H9 (cell line): ENCODE measurements around the gene IQSEC1. TPM values are rescaled to one million over a fixed set of nuclear protein-coding genes. Genes with fewer than 3 reads are reported as not detected.

ENCODE experiments used
- DNase-seq: peaks from one replicate; pipeline ENCODE4 v3.0.0-alpha.2; 2017
- H2AFZ ChIP-seq: one replicate; pipeline ENCODE4 v1.6.1; 2013; ENCODE audit warnings: mild to moderate bottlenecking, low read length, control low read depth, moderate library complexity
- H2AK5ac ChIP-seq: 2 replicates; pipeline ENCODE4 v1.6.1; 2013; ENCODE audit warnings: low read length, control low read depth, mixed read lengths; ENCODE audit not compliant: insufficient read length
- H2BK120ac ChIP-seq: one replicate; pipeline ENCODE4 v1.6.1; 2013; ENCODE audit warnings: low read depth, mild to moderate bottlenecking, low read length, control low read depth, inconsistent platforms; ENCODE audit not compliant: poor library complexity, severe bottlenecking
- H2BK12ac ChIP-seq: 2 replicates; pipeline ENCODE4 v1.6.1; 2013; ENCODE audit warnings: low read length, control low read depth, mixed read lengths, low read depth; ENCODE audit not compliant: insufficient read length
- H2BK15ac ChIP-seq: 2 replicates; pipeline ENCODE4 v1.6.1; 2013; ENCODE audit warnings: low read depth, low read length, control low read depth
- H2BK20ac ChIP-seq: one replicate; pipeline ENCODE4 v1.6.1; 2013; ENCODE audit warnings: low read depth, mild to moderate bottlenecking, low read length, control low read depth, inconsistent platforms; ENCODE audit not compliant: poor library complexity, severe bottlenecking
- H2BK5ac ChIP-seq: 2 replicates; pipeline ENCODE4 v1.6.1; 2013; ENCODE audit warnings: low read length, control low read depth, mixed read lengths; ENCODE audit not compliant: insufficient read length
- H3K14ac ChIP-seq: 2 replicates; pipeline ENCODE4 v1.6.1; 2013; ENCODE audit warnings: low read length, control low read depth; ENCODE audit not compliant: insufficient read depth
- H3K18ac ChIP-seq: 2 replicates; pipeline ENCODE4 v1.6.1; 2013; ENCODE audit warnings: low read depth, mild to moderate bottlenecking, mixed read lengths, low read length, control low read depth; ENCODE audit not compliant: insufficient read length
- H3K23ac ChIP-seq: 2 replicates; pipeline ENCODE4 v1.6.1; 2013; ENCODE audit warnings: low read length, control low read depth, mixed read lengths, low read depth; ENCODE audit not compliant: insufficient read length
- H3K23me2 ChIP-seq: 2 replicates; pipeline ENCODE4 v1.6.1; 2013; ENCODE audit warnings: low read depth, mild to moderate bottlenecking, mixed read lengths, low read length, control low read depth; ENCODE audit not compliant: insufficient read length, poor library complexity, severe bottlenecking
- H3K27ac ChIP-seq: 2 replicates; pipeline ENCODE4 v1.5.1; 2013; ENCODE audit warnings: low read length, control low read depth, mixed read lengths, low read depth; ENCODE audit not compliant: insufficient read length
- H3K27me3 ChIP-seq: 2 replicates; pipeline ENCODE4 v1.6.1; 2013; ENCODE audit warnings: low read length, control low read depth, inconsistent platforms; ENCODE audit not compliant: insufficient read depth
- H3K4ac ChIP-seq: 2 replicates; pipeline ENCODE4 v1.6.1; 2013; ENCODE audit warnings: low read depth, mild to moderate bottlenecking, control low read depth, inconsistent platforms, low read length, moderate library complexity
- H3K4me1 ChIP-seq: 2 replicates; pipeline ENCODE4 v1.6.1; 2013; ENCODE audit warnings: low read length, control low read depth, inconsistent platforms; ENCODE audit not compliant: insufficient read depth
- H3K4me2 ChIP-seq: 2 replicates; pipeline ENCODE4 v1.6.1; 2013; ENCODE audit warnings: low read length, control low read depth, mixed read lengths; ENCODE audit not compliant: insufficient read length, insufficient read depth
- H3K56ac ChIP-seq: 2 replicates; pipeline ENCODE4 v1.6.1; 2013; ENCODE audit warnings: low read depth, mild to moderate bottlenecking, mixed read lengths, low read length, control low read depth; ENCODE audit not compliant: insufficient read length
- H3K79me1 ChIP-seq: 2 replicates; pipeline ENCODE4 v1.6.1; 2013; ENCODE audit warnings: low read depth, mild to moderate bottlenecking, moderate library complexity, low read length, control low read depth, inconsistent platforms; ENCODE audit not compliant: insufficient read depth, poor library complexity, severe bottlenecking
- H3K79me2 ChIP-seq: 2 replicates; pipeline ENCODE4 v1.6.1; 2013; ENCODE audit warnings: low read length, control low read depth, inconsistent platforms; ENCODE audit not compliant: insufficient read depth
- H3K9ac ChIP-seq: 2 replicates; pipeline ENCODE4 v1.6.1; 2013; ENCODE audit warnings: low read length, control low read depth, mixed read lengths; ENCODE audit not compliant: insufficient read length; ENCODE audit errors: extremely low read depth
- H3K9me3 ChIP-seq: one replicate; pipeline ENCODE4 v1.6.1; 2013; ENCODE audit warnings: low read depth, low read length, inconsistent platforms; ENCODE audit not compliant: control insufficient read depth
- H3T11ph ChIP-seq: one replicate; pipeline ENCODE4 v1.6.1; 2013; ENCODE audit warnings: mild to moderate bottlenecking, low read length, control low read depth, inconsistent platforms
- H4K20me1 ChIP-seq: one replicate; pipeline ENCODE4 v1.6.1; 2013; ENCODE audit not compliant: control insufficient read depth, insufficient read length, insufficient read depth
- H4K5ac ChIP-seq: 2 replicates; pipeline ENCODE4 v1.6.1; 2013; ENCODE audit warnings: low read depth, mild to moderate bottlenecking, mixed read lengths, low read length, control low read depth; ENCODE audit not compliant: insufficient read length
- H4K8ac ChIP-seq: replicated peaks from 2 replicates; pipeline ENCODE4 v1.6.1; 2013; ENCODE audit warnings: low read length, control low read depth, mixed read lengths, low read depth; ENCODE audit not compliant: insufficient read length
- H4K91ac ChIP-seq: 2 replicates; pipeline ENCODE4 v1.6.1; 2013; ENCODE audit warnings: low read depth, mild to moderate bottlenecking, moderate library complexity, mixed read lengths, low read length, control low read depth; ENCODE audit not compliant: insufficient read length
- H3K27ac Mint-ChIP-seq, 3 experiments: 2 replicates in 2 of 3; 3 replicates in 1 of 3; pipeline ENCODE4 v1.8.0; 2020 to 2021; ENCODE audit warnings: mixed read lengths in 3 of 3, mild to moderate bottlenecking in 1 of 3, moderate library complexity in 1 of 3
- H3K27me3 Mint-ChIP-seq: 2 replicates; pipeline ENCODE4 v1.8.0; 2021; ENCODE audit warnings: low read depth, mild to moderate bottlenecking, moderate library complexity, mixed read lengths
- H3K36me3 Mint-ChIP-seq, 3 experiments: 2 replicates in 2 of 3; 3 replicates in 1 of 3; pipeline ENCODE4 v1.8.0; 2020 to 2021; ENCODE audit warnings: low read depth in 3 of 3, mixed read lengths in 3 of 3; ENCODE audit not compliant: insufficient read depth in 1 of 3
- H3K4me1 Mint-ChIP-seq, 2 experiments: 2 replicates each; pipeline ENCODE4 v1.8.0; 2020; ENCODE audit warnings: mixed read lengths in 2 of 2
- H3K4me3 Mint-ChIP-seq, 2 experiments: 2 replicates in 1 of 2; 3 replicates in 1 of 2; pipeline ENCODE4 v1.8.0; 2020 to 2021; ENCODE audit warnings: mild to moderate bottlenecking in 2 of 2, mixed read lengths in 2 of 2, moderate library complexity in 1 of 2
- H3K9me3 Mint-ChIP-seq, 2 experiments: 2 replicates in 1 of 2; 3 replicates in 1 of 2; pipeline ENCODE4 v1.8.0; 2020; ENCODE audit warnings: mild to moderate bottlenecking in 2 of 2, mixed read lengths in 2 of 2, moderate library complexity in 1 of 2
- CTCF ChIP-seq: fragments of 200-600 bp; sonication (generic); conservative IDR thresholded peaks from 3 replicates; pipeline ENCODE4 v1.8.0; 2021; ENCODE audit warnings: antibody characterized with exemption, mild to moderate bottlenecking
- WGBS: extraction: QIAGEN DNeasy Blood & Tissue Kit; methylation state at CpG from one replicate; pipeline ENCODE4 v1.1.7; 2013; ENCODE audit warnings: missing lambda C conversion rate, low lambda C conversion rate, mixed read lengths; ENCODE audit not compliant: insufficient read length; ENCODE audit errors: extremely low coverage; 5-methylcytosine and 5-hydroxymethylcytosine counted together
- total RNA-seq: library from RNA; stranded (reverse); gene quantifications from 2 replicates; pipeline ENCODE4 v1.2.1, GENCODE V29; 2021

The IQSEC1 gene
- total RNA-seq, 1 experiment from 2014 or later: 19.1 TPM

DNA sequence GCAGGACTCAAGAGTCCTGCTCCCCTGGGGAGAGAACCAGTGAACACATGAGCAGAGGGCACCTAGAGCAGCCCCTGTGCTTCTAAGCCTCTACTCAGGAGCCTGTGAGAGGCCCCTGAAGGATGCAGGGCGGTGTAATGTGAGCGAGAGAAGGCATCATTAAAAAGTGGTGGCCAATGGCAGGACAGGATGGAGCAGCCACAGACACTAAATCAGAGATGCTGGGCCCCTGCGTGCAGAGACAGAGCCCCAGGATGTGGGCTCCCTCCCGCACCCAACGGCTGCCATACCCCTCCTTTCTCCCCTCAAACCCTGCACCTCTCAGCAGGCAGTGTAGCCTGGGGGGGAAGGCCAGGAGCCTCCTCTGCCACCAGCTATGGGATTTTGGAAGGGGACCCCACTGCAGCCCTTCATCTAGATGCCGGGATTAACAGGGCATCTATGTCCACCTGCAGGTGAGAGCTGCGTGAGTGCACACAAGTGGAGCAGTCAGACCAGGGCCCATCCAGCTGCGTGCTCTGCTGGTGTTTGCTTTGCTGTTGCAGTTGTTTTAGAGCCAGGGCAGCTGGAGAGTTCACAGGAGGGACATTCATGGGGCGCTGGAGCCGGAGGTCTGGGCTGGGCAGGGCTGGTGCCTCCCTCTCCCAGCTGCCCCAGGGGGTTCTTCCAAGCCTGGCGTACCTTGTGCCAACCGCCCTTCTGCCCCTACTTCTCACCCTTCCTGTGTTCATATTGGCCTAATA lies 5.1 kb upstream of the IQSEC1 start:
- H3K4me2 ChIP-seq: no peak overlapping the region
- H4K91ac ChIP-seq: no peak overlapping the region
- no CpG with 5 or more reads among the region's 12 CpGs for WGBS
- no peak overlapping the region for H3K4ac ChIP-seq
- no peak overlapping the region for H2AK5ac ChIP-seq
- no peaks in the 10 kb centered on the region for H3K4me1 ChIP-seq
- H3T11ph ChIP-seq: no peak overlapping the region
- Mint-ChIP-seq H3K27me3 (peaks cover 42% of the 10 kb centered on the region), H3K9me3 (no peaks in the 10 kb centered on the region), H3K4me3 (no peak overlapping the region), H3K27ac (no peak overlapping the region), H3K36me3 (no peaks in the 10 kb centered on the region), H3K4me1 (peaks cover 9 to 27% of the 10 kb centered on the region in 2 experiments)
- H4K8ac ChIP-seq: no peak overlapping the region
- no peak for TF ChIP-seq CTCF
- H3K79me2 ChIP-seq: no peaks in the 10 kb centered on the region
- no peak overlapping the region for H2AFZ ChIP-seq
- no peak overlapping the region for H3K18ac ChIP-seq
- no peaks in the 10 kb centered on the region for H3K9me3 ChIP-seq
- no peak overlapping the region for H3K27ac ChIP-seq
- no peak overlapping the region for H3K14ac ChIP-seq
- H3K23ac ChIP-seq: no peak overlapping the region
- no peaks in the 10 kb centered on the region for H4K20me1 ChIP-seq
- no peak overlapping the region for H2BK20ac ChIP-seq
- H3K23me2 ChIP-seq: no peaks in the 10 kb centered on the region
- H2BK5ac ChIP-seq: no peak overlapping the region
- no peak overlapping the region for H2BK12ac ChIP-seq
- no peak overlapping the region for H2BK120ac ChIP-seq
- H4K5ac ChIP-seq: no peak overlapping the region
- H3K9ac ChIP-seq: no peak overlapping the region
- no peaks in the 10 kb centered on the region for H3K79me1 ChIP-seq
- no peak for DNase-seq
- H2BK15ac ChIP-seq: no peak overlapping the region
- peaks cover 4% of the 10 kb centered on the region; the same call in 1 of the 2 replicates for H3K27me3 ChIP-seq
- no peak overlapping the region for H3K56ac ChIP-seq
